ENCODE results near the gene IFI6.

- no peak for TF ChIP-seq CTCF (IDR thresholded peaks at IDR 0.05)
- no peak for TF ChIP-seq EZH2 (IDR thresholded peaks at IDR 0.05; ENCODE audit: borderline replicate concordance, insufficient read depth, low read depth, low read length, poor library complexity, severe bottlenecking)
Measured at GRCh38 chr1:27647328-27647727, 24.7 kb downstream of the IFI6 start.

Measured in B cell (primary cell).